Esophagus muscularis mucosa (tissue), 3 donors: ENCODE results near the gene EED.

Source experiments
- POLR2AphosphoS5 ChIP-seq, 2 donors: sonication (generic); formaldehyde crosslinking; IDR thresholded peaks; one replicate each; pipeline ENCODE4 v1.6.1; 2017; ENCODE audit warnings: antibody characterized with exemption in 2 of 2
- TF ChIP-seq, protein P1 (sequence below), 3 experiments: fragments of 200-600 bp in 2 of 3; fragments of 450-650 bp in 1 of 3; sonication (generic) in 2 of 3; IDR thresholded peaks; one replicate each; pipeline ENCODE4 v1.5.1; 2017 to 2019; ENCODE audit warnings: antibody characterized with exemption in 3 of 3, mild to moderate bottlenecking in 2 of 3, moderate library complexity in 1 of 3

- TF ChIP-seq, protein P1, sequence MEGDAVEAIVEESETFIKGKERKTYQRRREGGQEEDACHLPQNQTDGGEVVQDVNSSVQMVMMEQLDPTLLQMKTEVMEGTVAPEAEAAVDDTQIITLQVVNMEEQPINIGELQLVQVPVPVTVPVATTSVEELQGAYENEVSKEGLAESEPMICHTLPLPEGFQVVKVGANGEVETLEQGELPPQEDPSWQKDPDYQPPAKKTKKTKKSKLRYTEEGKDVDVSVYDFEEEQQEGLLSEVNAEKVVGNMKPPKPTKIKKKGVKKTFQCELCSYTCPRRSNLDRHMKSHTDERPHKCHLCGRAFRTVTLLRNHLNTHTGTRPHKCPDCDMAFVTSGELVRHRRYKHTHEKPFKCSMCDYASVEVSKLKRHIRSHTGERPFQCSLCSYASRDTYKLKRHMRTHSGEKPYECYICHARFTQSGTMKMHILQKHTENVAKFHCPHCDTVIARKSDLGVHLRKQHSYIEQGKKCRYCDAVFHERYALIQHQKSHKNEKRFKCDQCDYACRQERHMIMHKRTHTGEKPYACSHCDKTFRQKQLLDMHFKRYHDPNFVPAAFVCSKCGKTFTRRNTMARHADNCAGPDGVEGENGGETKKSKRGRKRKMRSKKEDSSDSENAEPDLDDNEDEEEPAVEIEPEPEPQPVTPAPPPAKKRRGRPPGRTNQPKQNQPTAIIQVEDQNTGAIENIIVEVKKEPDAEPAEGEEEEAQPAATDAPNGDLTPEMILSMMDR (IDR thresholded peaks at IDR 0.05) = no peak
- no peak for TF ChIP-seq POLR2AphosphoS5 (IDR thresholded peaks at IDR 0.05)
Measured at GRCh38 chr11:86212019-86212611, 32.4 kb upstream of the EED start.
